Left cardiac atrium (tissue), 4 donors: ENCODE data around the gene ARHGEF6. TPM values are rescaled to one million over a fixed set of nuclear protein-coding genes. Genes with fewer than 3 reads are reported as not detected.

Experiments used
- ATAC-seq, 2 donors: fragments of 200-7000 bp; cut with Tn5 transposase; one replicate each; pipeline ENCODE4 v1.9.1; 2020; ENCODE audit warnings: mild to moderate bottlenecking in 2 of 2, moderate library complexity in 2 of 2
- DNase-seq: peaks from one replicate; pipeline ENCODE4 v3.0.0-alpha.2; 2020
- intact Hi-C, 2 donors: fragments of 100-400 bp; cut with DNase I; formaldehyde crosslinking; loops; one replicate each; pipeline versions ENCODE4 v1.14.1 to v1.15.1; 2022 to 2023
- total RNA-seq, 2 donors: library from RNA; stranded (reverse); fragmentation: NEBNext Ultra II Directional; extraction: Animal tissue kit (Norgen Biotek cat#: 25700); gene quantifications; one replicate each; pipeline ENCODE4 v1.2.1, GENCODE V29; 2021
- donor health status: DM: no; HTN: yes; CAD: no.
- donor health status: DM: no; HTN: yes; CAD: no; lungs with severe emphysema.
- donor health status: DM: yes; HTN: yes; CAD: no.
- donor health status: Dilated cardiomyopathy.

ARHGEF6 gene
- total RNA-seq, 2 donors from 2014 or later: 34.9 to 40.0 TPM

GRCh38 chrX:136626891-136627290 is 153.8 kb downstream of the ARHGEF6 start:
- intact Hi-C loops: no loop called here
- DNase-seq (no peak), ATAC-seq (no peak)

- no peak for ATAC-seq
- intact Hi-C loops: no loop called here
- no peak for DNase-seq
These were observed 154.5 kb downstream of the ARHGEF6 start for GRCh38 chrX:136626237-136626636.

- intact Hi-C loops: no loop called here
- no peak for DNase-seq
- ATAC-seq: no peak
These were observed 155.5 kb downstream of the ARHGEF6 start for GRCh38 chrX:136625246-136625645.

- no peak for ATAC-seq
- intact Hi-C loops: no loop called here
- DNase-seq: no peak
These were observed 157.3 kb downstream of the ARHGEF6 start for GRCh38 chrX:136623396-136623795.

GRCh38 chrX:136622568-136622967 is 158.2 kb downstream of the ARHGEF6 start:
- ATAC-seq (no peak), DNase-seq (no peak)
- intact Hi-C loops: no loop called here

GRCh38 chrX:136620780-136621179 is 160.0 kb downstream of the ARHGEF6 start:
- DNase-seq (no peak), ATAC-seq (no peak)
- intact Hi-C loops: no loop called here

GRCh38 chrX:136619899-136620505 is 160.7 kb downstream of the ARHGEF6 start:
- DNase-seq (no peak), ATAC-seq (no peak)
- intact Hi-C loops: no loop called here

GRCh38 chrX:136616987-136617685 is 163.6 kb downstream of the ARHGEF6 start:
- DNase-seq (no peak), ATAC-seq (no peak)
- intact Hi-C loops: no loop called here

Other genes with a start within 250 kb of the ARHGEF6 start
- not detected for gene VGLL1, start 248.7 kb downstream of the ARHGEF6 start, total RNA-seq
- gene CD40LG, start 132.8 kb downstream of the ARHGEF6 start, total RNA-seq: under 1 TPM in 1 of 2 donors, not detected in 1; 0.41 TPM
- gene RBMX, start 99.8 kb upstream of the ARHGEF6 start, total RNA-seq: 100 to 1,000 TPM in 1 of 2 donors, 10 to 100 TPM in 1; 71.7 to 104 TPM